GM19023 (cell line): Measurements from ENCODE around the gene ANO1.
"Not testable (repeated sequence)": the region's sequence is repeated elsewhere in the genome, so short reads cannot be mapped to it uniquely, and the experiment has no call there.

Experiments used
- ATAC-seq: cut with Tn5 transposase; IDR thresholded peaks from one replicate; pipeline ENCODE4 v1.9.1; 2021; ENCODE audit warnings: mild to moderate bottlenecking, moderate library complexity; ENCODE audit not compliant: unreplicated experiment

The ANO1 gene

DNA sequence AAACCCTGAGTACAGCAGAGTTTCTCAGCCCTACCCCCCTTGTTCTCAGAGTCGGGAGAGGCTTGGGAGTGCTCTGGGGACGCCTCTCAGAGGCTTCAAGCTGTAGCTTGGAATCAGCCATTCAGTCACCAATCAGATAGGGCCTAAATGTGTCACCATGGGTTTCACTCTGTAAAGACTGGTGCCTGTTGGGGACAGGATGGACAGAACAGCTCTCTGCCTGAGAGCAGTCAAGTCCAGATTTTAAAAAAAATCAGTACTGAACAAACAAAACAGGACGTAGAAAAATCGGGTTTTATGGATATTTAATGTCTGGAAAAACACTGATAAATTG, 126.3 kb downstream of the ANO1 start:
- no peak for ATAC-seq

DNA sequence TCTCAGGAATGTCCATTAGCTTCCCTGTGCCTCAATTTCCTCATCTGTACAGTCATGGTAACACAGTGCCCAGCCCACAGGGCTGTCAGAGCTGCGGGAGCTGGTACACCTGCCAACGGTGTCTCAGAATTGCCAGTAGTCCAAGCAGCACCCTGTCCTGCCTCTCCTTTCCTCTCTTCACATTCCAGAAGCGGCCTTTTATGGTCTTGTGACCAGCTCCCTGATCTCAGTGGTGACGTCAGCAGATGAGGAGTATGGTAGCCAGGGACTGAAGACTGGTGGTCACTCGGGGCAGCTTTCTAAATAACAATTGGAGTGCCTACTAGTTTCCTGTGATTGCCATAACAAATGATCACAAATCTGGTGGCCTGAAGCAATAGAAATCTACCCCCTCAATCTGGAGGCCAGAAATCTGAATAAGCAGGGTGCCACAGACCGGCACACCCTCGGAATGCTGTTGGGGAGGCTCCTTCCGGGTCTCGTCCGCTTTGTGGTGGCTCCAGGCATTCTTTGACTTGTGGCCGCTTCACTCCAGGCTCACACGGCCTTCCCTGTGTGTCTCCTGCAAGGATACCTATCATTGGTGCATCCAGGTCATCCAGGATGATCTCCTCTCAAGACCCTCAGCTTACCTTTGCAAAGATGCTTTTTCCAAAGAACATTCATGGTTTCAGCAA, 127.1 kb downstream of the ANO1 start:
- ATAC-seq: no peak

- no peak for ATAC-seq
Measured at GRCh38 chr11:70205766-70206165, 127.6 kb downstream of the ANO1 start.

DNA sequence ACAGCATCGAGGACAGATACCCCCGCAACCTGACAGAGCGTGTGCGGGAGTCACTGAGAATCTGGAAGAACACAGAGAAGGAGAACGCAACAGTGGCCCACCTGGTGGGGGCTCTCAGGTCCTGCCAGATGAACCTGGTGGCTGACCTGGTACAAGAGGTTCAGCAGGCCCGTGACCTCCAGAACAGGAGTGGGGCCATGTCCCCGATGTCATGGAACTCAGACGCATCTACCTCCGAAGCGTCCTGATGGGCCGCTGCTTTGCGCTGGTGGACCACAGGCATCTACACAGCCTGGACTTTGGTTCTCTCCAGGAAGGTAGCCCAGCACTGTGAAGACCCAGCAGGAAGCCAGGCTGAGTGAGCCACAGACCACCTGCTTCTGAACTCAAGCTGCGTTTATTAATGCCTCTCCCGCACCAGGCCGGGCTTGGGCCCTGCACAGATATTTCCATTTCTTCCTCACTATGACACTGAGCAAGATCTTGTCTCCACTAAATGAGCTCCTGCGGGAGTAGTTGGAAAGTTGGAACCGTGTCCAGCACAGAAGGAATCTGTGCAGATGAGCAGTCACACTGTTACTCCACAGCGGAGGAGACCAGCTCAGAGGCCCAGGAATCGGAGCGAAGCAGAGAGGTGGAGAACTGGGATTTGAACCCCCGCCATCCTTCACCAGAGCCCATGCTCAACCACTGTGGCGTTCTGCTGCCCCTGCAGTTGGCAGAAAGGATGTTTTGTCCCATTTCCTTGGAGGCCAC, 128.3 kb downstream of the ANO1 start:
- ATAC-seq: no peak

DNA sequence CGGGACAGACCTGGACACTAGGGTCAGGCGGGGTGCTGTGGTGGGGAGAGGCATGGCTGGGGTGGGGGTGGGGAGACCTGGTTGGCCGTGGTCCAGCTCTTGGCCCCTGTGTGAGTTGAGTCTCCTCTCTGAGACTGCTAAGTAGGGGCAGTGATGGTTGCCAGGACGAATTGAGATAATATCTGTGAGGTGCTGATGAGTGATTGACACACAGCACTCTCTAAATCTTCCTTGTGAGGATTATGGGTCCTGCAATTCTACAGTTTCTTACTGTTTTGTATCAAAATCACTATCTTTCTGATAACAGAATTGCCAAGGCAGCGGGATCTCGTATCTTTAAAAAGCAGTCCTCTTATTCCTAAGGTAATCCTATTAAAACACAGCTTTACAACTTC, 128.9 kb downstream of the ANO1 start:
- no peak for ATAC-seq

DNA sequence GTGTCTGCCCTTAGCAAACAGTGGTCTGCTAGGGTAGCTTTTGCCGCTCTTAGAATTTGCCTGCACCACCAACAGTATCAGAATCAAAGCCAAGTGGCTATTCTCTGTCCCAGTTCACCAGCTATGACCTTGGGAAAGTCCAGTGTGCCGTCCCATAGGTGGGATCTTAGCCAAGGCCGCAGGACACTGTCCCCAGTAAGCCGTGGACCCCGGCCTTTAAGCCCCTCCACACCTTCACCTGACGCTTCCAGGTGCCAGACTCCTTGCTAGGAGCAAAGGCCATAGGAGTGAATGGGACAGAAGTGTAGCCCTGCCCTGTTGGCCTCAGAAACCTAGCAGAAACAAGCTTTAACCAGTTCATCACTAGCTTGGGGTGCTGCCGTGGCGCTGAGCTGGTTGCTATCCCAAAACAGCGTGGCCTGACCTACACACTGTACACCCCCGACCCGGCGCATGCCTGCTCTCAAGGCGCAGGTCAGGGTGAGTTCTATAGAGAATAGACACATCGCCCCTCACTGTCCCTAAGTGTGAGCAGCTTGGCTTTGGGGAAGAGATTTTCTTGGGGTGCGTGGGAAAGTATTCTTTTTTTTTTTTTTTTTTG, 129.5 kb downstream of the ANO1 start:
- ATAC-seq: no peak

- ATAC-seq: no peak
Measured at GRCh38 chr11:70209391-70209912, 131.3 kb downstream of the ANO1 start.

- ATAC-seq: no peak
Measured at GRCh38 chr11:70210051-70210501, 132.0 kb downstream of the ANO1 start.

DNA sequence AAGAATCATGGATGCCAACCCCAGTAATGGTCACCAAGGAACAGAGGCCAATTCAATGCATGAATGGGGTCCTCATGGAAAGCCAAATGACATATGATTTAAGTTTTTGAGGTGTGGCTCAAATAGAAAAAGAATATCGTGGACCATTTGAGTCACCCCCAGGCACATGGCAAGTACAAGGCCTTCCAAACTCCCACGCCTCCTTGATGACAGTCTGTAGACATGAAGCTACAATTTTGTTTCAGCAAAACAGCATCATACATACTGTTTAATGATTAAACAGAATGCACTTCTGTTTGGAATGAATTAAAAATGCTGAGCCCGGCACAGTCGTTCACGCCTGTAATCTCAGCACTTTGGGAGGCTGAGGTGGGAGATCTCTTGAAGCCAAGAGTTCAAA, 132.4 kb downstream of the ANO1 start:
- no peak for ATAC-seq

DNA sequence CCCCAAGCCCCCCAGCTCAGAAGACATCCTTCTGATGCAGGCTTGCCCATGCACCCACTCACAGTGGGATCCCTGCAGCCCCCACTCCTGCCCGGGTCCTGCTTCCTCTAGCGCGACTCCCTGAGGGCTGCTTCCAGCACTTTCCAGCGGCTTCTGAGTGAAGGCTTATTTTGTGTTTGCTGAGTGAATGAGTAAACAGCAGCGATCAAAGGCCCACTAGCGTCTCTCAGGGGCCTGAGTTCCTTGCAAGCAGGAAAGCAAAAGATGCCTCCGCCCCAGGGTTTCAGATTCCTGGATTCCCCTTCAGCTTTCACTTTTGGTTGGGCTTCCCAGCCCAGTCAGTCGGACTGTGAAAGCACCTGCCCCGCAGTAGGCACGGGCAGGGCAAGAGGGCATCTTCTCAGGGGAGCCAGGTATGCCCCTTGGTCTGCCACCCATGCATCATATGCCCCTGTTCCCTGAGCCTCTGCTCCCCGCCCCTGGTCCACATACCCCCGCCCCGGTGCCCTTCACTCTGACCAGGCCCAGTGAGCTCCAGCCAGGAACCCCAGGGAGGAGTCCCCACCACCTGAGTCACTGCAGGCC, 134.2 kb downstream of the ANO1 start:
- no peak for ATAC-seq

GRCh38 chr11:70217388-70217787, 139.3 kb downstream of the ANO1 start:
- not testable (repeated sequence) for ATAC-seq

DNA sequence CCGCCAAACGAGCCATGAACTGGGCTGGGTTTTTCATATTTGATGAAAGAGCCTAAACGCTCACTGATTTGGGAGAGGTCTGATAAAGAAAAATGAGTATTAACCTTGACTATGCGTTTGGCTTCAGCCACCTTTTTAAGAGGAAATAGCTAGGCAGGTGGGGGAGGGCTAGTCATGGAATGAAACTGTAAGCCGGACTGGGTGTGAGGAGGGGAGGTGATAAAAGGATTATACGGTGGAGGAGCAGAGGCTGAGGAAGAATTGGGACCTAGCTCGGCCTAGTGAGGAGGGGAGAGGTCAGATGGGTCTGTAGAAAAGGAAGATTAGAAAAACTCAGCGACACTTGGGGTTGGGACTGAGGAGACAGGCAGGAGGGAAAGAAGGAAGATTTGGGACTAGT, 140.0 kb downstream of the ANO1 start:
- ATAC-seq: not testable (repeated sequence)

DNA sequence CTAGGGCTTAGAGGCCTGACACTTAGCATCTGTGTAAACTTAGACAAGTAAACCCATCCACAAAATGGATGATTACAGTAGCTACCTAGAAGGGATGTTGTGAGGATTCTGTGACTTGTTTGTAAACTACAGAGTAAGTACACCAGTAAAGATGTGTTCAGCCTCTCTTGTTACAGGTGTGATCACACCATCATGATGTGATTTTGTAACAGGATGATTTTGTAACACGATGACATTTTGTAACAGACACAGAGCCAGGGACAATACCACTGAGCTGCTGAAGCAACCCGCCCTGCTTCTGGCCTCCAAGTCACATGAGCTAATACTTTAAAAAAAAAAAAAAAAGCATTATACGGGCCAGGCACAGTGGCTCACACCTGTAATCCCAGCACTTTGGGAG, 142.0 kb downstream of the ANO1 start:
- ATAC-seq: no peak

DNA sequence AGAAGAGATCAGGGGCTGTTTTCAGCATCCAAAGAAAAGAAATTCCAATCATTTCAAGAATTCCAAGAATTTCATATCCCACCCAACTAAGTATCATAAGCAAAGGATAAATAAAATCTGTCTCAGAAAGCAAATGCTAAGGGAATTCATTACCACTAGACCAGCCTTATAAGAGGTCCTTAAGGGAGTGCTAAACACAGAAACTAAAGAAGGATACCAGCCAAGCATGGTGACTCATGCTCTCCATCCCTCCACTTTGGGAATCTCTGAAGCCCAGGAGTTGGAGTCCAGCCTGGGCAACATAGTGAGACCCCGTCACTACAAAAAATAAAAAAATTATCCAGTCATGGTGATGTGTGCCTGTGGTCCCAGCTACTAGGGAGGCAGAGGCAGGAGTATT, 142.8 kb downstream of the ANO1 start:
- no peak for ATAC-seq

DNA sequence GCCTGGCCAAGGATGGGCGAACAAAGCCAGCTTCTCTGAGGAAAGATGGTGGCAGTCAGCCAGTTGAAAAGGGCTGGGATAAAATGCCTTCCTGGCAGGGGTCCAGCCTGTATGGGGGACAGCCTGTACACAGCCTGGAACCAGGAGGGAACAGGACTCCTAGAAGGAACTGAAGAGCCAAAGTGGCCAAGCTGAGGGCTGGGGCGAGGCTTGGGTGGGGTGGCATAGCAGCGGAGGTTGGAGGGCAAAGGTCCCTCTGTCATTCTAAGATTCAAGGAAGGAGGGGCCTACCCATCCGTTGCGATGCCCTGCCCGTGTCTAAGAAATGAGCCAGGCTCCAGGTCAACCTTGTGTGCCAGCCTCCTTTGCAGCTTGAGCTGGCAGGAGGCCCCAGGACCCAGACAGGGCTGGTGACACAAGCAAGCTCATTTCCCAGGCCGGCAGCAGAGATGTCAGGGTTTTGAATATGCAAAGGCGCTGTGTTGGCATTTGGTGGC, 147.6 kb downstream of the ANO1 start:
- no peak for ATAC-seq

DNA sequence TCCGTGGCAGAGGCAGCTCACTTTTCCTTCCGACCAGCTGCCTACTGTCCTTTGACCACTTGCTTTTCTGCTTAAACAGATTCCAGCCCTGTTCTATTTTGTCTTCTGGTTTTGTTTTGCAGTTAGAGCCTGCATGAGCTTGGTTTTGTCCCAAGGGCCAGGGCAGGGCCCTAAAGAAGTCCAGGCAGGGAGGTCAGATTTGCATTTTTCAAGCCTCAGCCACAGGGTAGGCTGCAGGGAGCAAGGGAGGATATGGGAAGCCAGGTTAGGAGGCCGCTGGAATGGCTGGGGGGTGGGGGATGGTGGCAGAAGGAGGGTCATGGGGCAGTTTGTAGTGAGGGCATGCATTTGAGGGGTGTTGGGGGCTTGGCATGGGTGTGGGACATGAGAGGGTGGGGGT, 148.1 kb downstream of the ANO1 start:
- ATAC-seq: no peak

- ATAC-seq: no peak
Measured at GRCh38 chr11:70226967-70227366, 148.8 kb downstream of the ANO1 start.

- ATAC-seq: no peak
Measured at GRCh38 chr11:70229737-70230136, 151.6 kb downstream of the ANO1 start.

DNA sequence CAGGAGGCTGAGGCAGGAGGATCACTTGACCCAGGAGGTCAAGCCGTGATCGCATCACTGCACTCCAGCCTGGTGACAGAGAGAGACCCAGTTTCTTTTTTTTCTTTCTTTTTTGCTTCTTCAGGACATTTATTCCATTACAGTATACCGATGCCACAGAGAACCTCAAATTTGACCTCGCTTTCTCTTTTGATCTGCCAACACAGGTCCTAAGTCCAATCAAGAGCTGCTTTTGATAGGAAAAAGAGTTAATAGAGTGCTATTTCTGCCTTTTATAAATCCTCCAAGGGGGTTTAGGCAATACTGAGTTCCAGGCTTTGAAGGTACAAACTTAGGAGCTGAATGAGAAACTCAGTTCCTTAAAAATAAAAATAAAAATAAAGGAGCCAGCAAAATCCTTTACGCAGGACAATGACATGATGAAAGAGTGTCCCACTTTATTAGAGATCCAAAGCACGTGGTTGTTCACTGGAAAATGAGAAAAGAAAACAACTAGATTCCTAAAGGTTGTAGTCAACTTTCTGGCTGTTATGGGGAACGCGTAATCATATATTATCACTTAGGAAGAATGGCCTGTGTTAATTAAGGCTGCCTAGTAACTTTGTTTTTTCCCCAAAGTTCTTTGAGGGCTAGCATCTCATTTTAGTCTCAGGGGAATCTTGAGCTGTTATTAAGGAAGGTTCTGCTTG, 152.2 kb downstream of the ANO1 start:
- no peak for ATAC-seq

- no peak for ATAC-seq
Measured at GRCh38 chr11:70230840-70231710, 153.0 kb downstream of the ANO1 start.
